ENCODE results near the gene ZNF839.
A peak's percentile ranks its signal among the peaks of the same experiment; 100 is the strongest.

The ZNF839 gene

GRCh38 chr14:102319351-102320032, at the start of gene ZNF839:
ZNF839 (plus strand) TSS chr14:102319746; CDS start chr14:102319766, 20 bp downstream.
- H3K9me3 ChIP-seq (ENCODE audit: control insufficient read depth in 2 of 2, low read length in 2 of 2): no peaks in the 10 kb centered on the region
- no peaks in the 10 kb centered on the region for H3K36me3 ChIP-seq (ENCODE audit: control insufficient read depth in 2 of 2, insufficient read depth in 2 of 2, low read length in 2 of 2)
- peak within 1 kb of the TSS; percentile 83 to 93 for H3K4me3 ChIP-seq (ENCODE audit: low read length in 2 of 2)
- peak within 1 kb of the TSS; percentile 96 for H3K27ac ChIP-seq (ENCODE audit: low read length)
- peak within 1 kb of the TSS; percentile 95 to 98 for H3K9ac ChIP-seq (ENCODE audit: low read length in 2 of 2)
- no peaks in the 10 kb centered on the region for H3K27me3 ChIP-seq (ENCODE audit: control insufficient read depth in 1 of 2, insufficient read depth in 2 of 2, low read length in 2 of 2)
- peaks cover 40% of the 10 kb centered on the region for H3K4me1 ChIP-seq (ENCODE audit: control insufficient read depth, insufficient read depth, low read length)

- Histone ChIP-seq H3K4me1 (ENCODE audit: control insufficient read depth, insufficient read depth, low read length) (no peaks in the 10 kb centered on the region), H3K9ac (ENCODE audit: low read length in 2 of 2) (no peak overlapping the region), H3K4me3 (ENCODE audit: low read length in 2 of 2) (no peak overlapping the region), H3K9me3 (ENCODE audit: control insufficient read depth in 2 of 2, low read length in 2 of 2) (no peaks in the 10 kb centered on the region), H3K27me3 (ENCODE audit: control insufficient read depth in 1 of 2, insufficient read depth in 2 of 2, low read length in 2 of 2) (no peaks in the 10 kb centered on the region), H3K27ac (ENCODE audit: low read length) (no peak overlapping the region), H3K36me3 (ENCODE audit: control insufficient read depth in 2 of 2, insufficient read depth in 2 of 2, low read length in 2 of 2) (no peaks in the 10 kb centered on the region)
Observed at GRCh38 chr14:102272392-102272791, 47.2 kb upstream of the ZNF839 start.

- Histone ChIP-seq H3K27ac (ENCODE audit: low read length) (no peak overlapping the region), H3K27me3 (ENCODE audit: control insufficient read depth in 1 of 2, insufficient read depth in 2 of 2, low read length in 2 of 2) (no peaks in the 10 kb centered on the region), H3K4me1 (ENCODE audit: control insufficient read depth, insufficient read depth, low read length) (peaks cover 6% of the 10 kb centered on the region), H3K36me3 (ENCODE audit: control insufficient read depth in 2 of 2, insufficient read depth in 2 of 2, low read length in 2 of 2) (peaks cover 3 to 6% of the 10 kb centered on the region in 2 donors), H3K4me3 (ENCODE audit: low read length in 2 of 2) (no peak overlapping the region), H3K9me3 (ENCODE audit: control insufficient read depth in 2 of 2, low read length in 2 of 2) (no peaks in the 10 kb centered on the region), H3K9ac (ENCODE audit: low read length in 2 of 2) (no peak overlapping the region)
Observed at GRCh38 chr14:102275866-102276265, 43.7 kb upstream of the ZNF839 start.

GRCh38 chr14:102277874-102278630, 41.5 kb upstream of the ZNF839 start:
- Histone ChIP-seq H3K4me3 (ENCODE audit: low read length in 2 of 2) (no peak overlapping the region), H3K27ac (ENCODE audit: low read length) (peak overlapping the region; percentile 1), H3K36me3 (ENCODE audit: control insufficient read depth in 2 of 2, insufficient read depth in 2 of 2, low read length in 2 of 2) (peaks cover 3 to 6% of the 10 kb centered on the region in 2 donors), H3K9ac (ENCODE audit: low read length in 2 of 2) (no peak overlapping the region), H3K4me1 (ENCODE audit: control insufficient read depth, insufficient read depth, low read length) (peaks cover 6% of the 10 kb centered on the region), H3K9me3 (ENCODE audit: control insufficient read depth in 2 of 2, low read length in 2 of 2) (no peaks in the 10 kb centered on the region), H3K27me3 (ENCODE audit: control insufficient read depth in 1 of 2, insufficient read depth in 2 of 2, low read length in 2 of 2) (no peaks in the 10 kb centered on the region)

- Histone ChIP-seq H3K9ac (ENCODE audit: low read length in 2 of 2) (no peak overlapping the region), H3K27ac (ENCODE audit: low read length) (no peak overlapping the region), H3K27me3 (ENCODE audit: control insufficient read depth in 1 of 2, insufficient read depth in 2 of 2, low read length in 2 of 2) (no peaks in the 10 kb centered on the region), H3K4me1 (ENCODE audit: control insufficient read depth, insufficient read depth, low read length) (peaks cover 6% of the 10 kb centered on the region), H3K9me3 (ENCODE audit: control insufficient read depth in 2 of 2, low read length in 2 of 2) (no peaks in the 10 kb centered on the region), H3K36me3 (ENCODE audit: control insufficient read depth in 2 of 2, insufficient read depth in 2 of 2, low read length in 2 of 2) (peaks cover 3 to 6% of the 10 kb centered on the region in 2 donors), H3K4me3 (ENCODE audit: low read length in 2 of 2) (no peak overlapping the region)
Observed at GRCh38 chr14:102278631-102278935, 41.0 kb upstream of the ZNF839 start.

GRCh38 chr14:102279282-102279681, 40.3 kb upstream of the ZNF839 start:
- Histone ChIP-seq H3K4me1 (ENCODE audit: control insufficient read depth, insufficient read depth, low read length) (peaks cover 6% of the 10 kb centered on the region), H3K4me3 (ENCODE audit: low read length in 2 of 2) (no peak overlapping the region), H3K36me3 (ENCODE audit: control insufficient read depth in 2 of 2, insufficient read depth in 2 of 2, low read length in 2 of 2) (peaks cover 3 to 6% of the 10 kb centered on the region in 2 donors), H3K9me3 (ENCODE audit: control insufficient read depth in 2 of 2, low read length in 2 of 2) (no peaks in the 10 kb centered on the region), H3K9ac (ENCODE audit: low read length in 2 of 2) (no peak overlapping the region), H3K27ac (ENCODE audit: low read length) (no peak overlapping the region), H3K27me3 (ENCODE audit: control insufficient read depth in 1 of 2, insufficient read depth in 2 of 2, low read length in 2 of 2) (no peaks in the 10 kb centered on the region)

GRCh38 chr14:102279688-102280348, 39.7 kb upstream of the ZNF839 start:
- Histone ChIP-seq H3K9ac (ENCODE audit: low read length in 2 of 2) (no peak overlapping the region), H3K4me3 (ENCODE audit: low read length in 2 of 2) (no peak overlapping the region), H3K4me1 (ENCODE audit: control insufficient read depth, insufficient read depth, low read length) (peaks cover 6% of the 10 kb centered on the region), H3K27me3 (ENCODE audit: control insufficient read depth in 1 of 2, insufficient read depth in 2 of 2, low read length in 2 of 2) (no peaks in the 10 kb centered on the region), H3K9me3 (ENCODE audit: control insufficient read depth in 2 of 2, low read length in 2 of 2) (no peaks in the 10 kb centered on the region), H3K36me3 (ENCODE audit: control insufficient read depth in 2 of 2, insufficient read depth in 2 of 2, low read length in 2 of 2) (peaks cover 3 to 6% of the 10 kb centered on the region in 2 donors), H3K27ac (ENCODE audit: low read length) (no peak overlapping the region)

GRCh38 chr14:102280376-102280962, 39.1 kb upstream of the ZNF839 start:
- Histone ChIP-seq H3K4me3 (ENCODE audit: low read length in 2 of 2) (no peak overlapping the region), H3K27me3 (ENCODE audit: control insufficient read depth in 1 of 2, insufficient read depth in 2 of 2, low read length in 2 of 2) (no peaks in the 10 kb centered on the region), H3K9ac (ENCODE audit: low read length in 2 of 2) (no peak overlapping the region), H3K27ac (ENCODE audit: low read length) (no peak overlapping the region), H3K4me1 (ENCODE audit: control insufficient read depth, insufficient read depth, low read length) (peaks cover 6% of the 10 kb centered on the region), H3K9me3 (ENCODE audit: control insufficient read depth in 2 of 2, low read length in 2 of 2) (no peaks in the 10 kb centered on the region), H3K36me3 (ENCODE audit: control insufficient read depth in 2 of 2, insufficient read depth in 2 of 2, low read length in 2 of 2) (peaks cover 3 to 6% of the 10 kb centered on the region in 2 donors)

- no peak overlapping the region for H3K9ac ChIP-seq (ENCODE audit: low read length in 2 of 2)
- H3K27ac ChIP-seq (ENCODE audit: low read length): no peak overlapping the region
- no peak overlapping the region for H3K4me3 ChIP-seq (ENCODE audit: low read length in 2 of 2)
- no peaks in the 10 kb centered on the region for H3K9me3 ChIP-seq (ENCODE audit: control insufficient read depth in 2 of 2, low read length in 2 of 2)
- no peaks in the 10 kb centered on the region for H3K27me3 ChIP-seq (ENCODE audit: control insufficient read depth in 1 of 2, insufficient read depth in 2 of 2, low read length in 2 of 2)
- H3K36me3 ChIP-seq (ENCODE audit: control insufficient read depth in 2 of 2, insufficient read depth in 2 of 2, low read length in 2 of 2): peaks cover 3 to 6% of the 10 kb centered on the region in 2 donors
- peaks cover 6% of the 10 kb centered on the region for H3K4me1 ChIP-seq (ENCODE audit: control insufficient read depth, insufficient read depth, low read length)
Observed at GRCh38 chr14:102282751-102283465, 36.6 kb upstream of the ZNF839 start.

- H3K36me3 ChIP-seq (ENCODE audit: control insufficient read depth in 2 of 2, insufficient read depth in 2 of 2, low read length in 2 of 2): peaks cover 3 to 6% of the 10 kb centered on the region in 2 donors
- H3K9ac ChIP-seq (ENCODE audit: low read length in 2 of 2): no peak overlapping the region
- no peak overlapping the region for H3K4me3 ChIP-seq (ENCODE audit: low read length in 2 of 2)
- H3K27ac ChIP-seq (ENCODE audit: low read length): no peak overlapping the region
- no peaks in the 10 kb centered on the region for H3K4me1 ChIP-seq (ENCODE audit: control insufficient read depth, insufficient read depth, low read length)
- no peaks in the 10 kb centered on the region for H3K27me3 ChIP-seq (ENCODE audit: control insufficient read depth in 1 of 2, insufficient read depth in 2 of 2, low read length in 2 of 2)
- no peaks in the 10 kb centered on the region for H3K9me3 ChIP-seq (ENCODE audit: control insufficient read depth in 2 of 2, low read length in 2 of 2)
Observed at GRCh38 chr14:102283631-102284129, 35.9 kb upstream of the ZNF839 start.

Measured in stomach smooth muscle (tissue), 2 donors.